Stimulated activated CD8-positive, alpha-beta memory T cell treated with anti-CD3 and anti-CD28 coated beads, Interleukin-2, amount 100 ng/mL, for 48 hours (primary cell): ENCODE measurements around the gene CIAPIN1.

Experiments used
- DNase-seq, 2 donors: peaks; one replicate each; pipeline ENCODE4 v3.0.0-alpha.2; 2020; ENCODE audit warnings: low read depth in 2 of 2

The CIAPIN1 gene

GRCh38 chr16:57447186-57447962 lies at the start of gene CIAPIN1, which contains the start of gene COQ9:
TSS of gene CIAPIN1 (minus strand) at chr16:57447385. CDS start at chr16:57440928, 6,457 bp downstream.
TSS of gene COQ9 (plus strand) at chr16:57447479. CDS start at chr16:57447506, 27 bp downstream.
- peak; percentile 87 for DNase-seq

GRCh38 chr16:57493767-57494166 lies 46.6 kb upstream of the CIAPIN1 start:
- no peak for DNase-seq

GRCh38 chr16:57489229-57489628 lies 42.0 kb upstream of the CIAPIN1 start:
- DNase-seq = no peak

- no peak for DNase-seq
Measured at GRCh38 chr16:57486858-57487834, 40.0 kb upstream of the CIAPIN1 start.

- peak; percentile 76 to 79 for DNase-seq
Measured at GRCh38 chr16:57485916-57486857, 39.0 kb upstream of the CIAPIN1 start, which contains the start of gene DOK4. TSS of gene DOK4 (minus strand) at chr16:57486493. CDS start at chr16:57479507, 6,986 bp downstream.

- DNase-seq = no peak
Measured at GRCh38 chr16:57485091-57485915, 38.1 kb upstream of the CIAPIN1 start.

- DNase-seq = no peak
Measured at GRCh38 chr16:57484515-57485005, 37.4 kb upstream of the CIAPIN1 start.

- DNase-seq = no peak
Measured at GRCh38 chr16:57483725-57484514, 36.7 kb upstream of the CIAPIN1 start.

GRCh38 chr16:57482845-57483545 lies 35.8 kb upstream of the CIAPIN1 start:
- no peak for DNase-seq

- DNase-seq = no peak
Measured at GRCh38 chr16:57481421-57481820, 34.2 kb upstream of the CIAPIN1 start.

GRCh38 chr16:57480754-57481230 lies 33.6 kb upstream of the CIAPIN1 start:
- DNase-seq = no peak

- DNase-seq = no peak
Measured at GRCh38 chr16:57479976-57480753, 33.0 kb upstream of the CIAPIN1 start.

GRCh38 chr16:57479205-57479975 lies 32.2 kb upstream of the CIAPIN1 start:
- no peak for DNase-seq

GRCh38 chr16:57478396-57479204 lies 31.4 kb upstream of the CIAPIN1 start:
- DNase-seq = no peak

GRCh38 chr16:57477531-57478202 lies 30.5 kb upstream of the CIAPIN1 start:
- DNase-seq = no peak
